Right lobe of liver (tissue), 4 donors: Measurements from ENCODE around the gene AVP.

Experiments used
- POLR2A ChIP-seq: fragments of 450-650 bp; IDR thresholded peaks from one replicate; pipeline ENCODE4 v1.6.1; 2017; ENCODE audit warnings: antibody characterized with exemption, mild to moderate bottlenecking
- TF ChIP-seq, protein P1 (sequence below), 4 donors: fragments of 200-600 bp in 3 of 4; fragments of 450-650 bp in 1 of 4; IDR thresholded peaks; one replicate each; pipeline versions ENCODE4 v1.5.1 to v1.8.0; 2016 to 2022; ENCODE audit warnings: antibody characterized with exemption in 4 of 4, mild to moderate bottlenecking in 2 of 4
- donor health status: DM: no; HTN: no; CAD: no.
- donor health status: DM: no; HTN: no; CAD: no.
- donor health status: DM: no; HTN: yes; CAD: no.

DNA sequence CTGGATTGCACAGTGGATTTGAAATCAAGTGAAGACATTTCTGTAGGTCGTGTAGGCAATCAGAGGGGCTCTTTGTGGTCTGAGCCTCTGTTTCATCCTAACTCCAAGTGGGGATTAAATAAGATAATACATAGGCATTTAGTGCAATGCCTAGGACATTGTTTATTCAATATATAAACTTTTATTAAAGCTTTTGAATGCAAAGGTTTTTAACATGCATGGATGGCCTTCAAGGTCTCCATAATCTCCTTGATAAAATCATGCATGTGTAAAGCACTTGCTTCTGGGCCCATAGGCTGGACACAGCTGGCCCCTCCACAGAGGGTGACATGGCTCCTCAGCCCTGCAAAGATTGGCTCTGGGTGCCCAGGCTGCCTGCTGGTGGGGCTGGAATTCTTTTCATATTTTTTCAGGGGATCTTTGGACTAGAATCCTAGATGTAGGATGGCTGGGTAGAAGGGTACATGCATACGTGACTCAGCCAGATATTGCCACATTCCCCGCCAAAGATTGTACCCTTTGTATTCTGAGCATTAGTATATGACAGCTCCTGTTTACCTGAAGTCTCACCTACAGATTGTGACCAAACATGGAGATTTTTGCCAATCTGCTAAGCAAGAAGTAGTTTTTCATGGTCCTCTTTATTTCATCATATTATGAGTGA is 19.0 kb upstream of the AVP start:
- TF ChIP-seq, protein P1, sequence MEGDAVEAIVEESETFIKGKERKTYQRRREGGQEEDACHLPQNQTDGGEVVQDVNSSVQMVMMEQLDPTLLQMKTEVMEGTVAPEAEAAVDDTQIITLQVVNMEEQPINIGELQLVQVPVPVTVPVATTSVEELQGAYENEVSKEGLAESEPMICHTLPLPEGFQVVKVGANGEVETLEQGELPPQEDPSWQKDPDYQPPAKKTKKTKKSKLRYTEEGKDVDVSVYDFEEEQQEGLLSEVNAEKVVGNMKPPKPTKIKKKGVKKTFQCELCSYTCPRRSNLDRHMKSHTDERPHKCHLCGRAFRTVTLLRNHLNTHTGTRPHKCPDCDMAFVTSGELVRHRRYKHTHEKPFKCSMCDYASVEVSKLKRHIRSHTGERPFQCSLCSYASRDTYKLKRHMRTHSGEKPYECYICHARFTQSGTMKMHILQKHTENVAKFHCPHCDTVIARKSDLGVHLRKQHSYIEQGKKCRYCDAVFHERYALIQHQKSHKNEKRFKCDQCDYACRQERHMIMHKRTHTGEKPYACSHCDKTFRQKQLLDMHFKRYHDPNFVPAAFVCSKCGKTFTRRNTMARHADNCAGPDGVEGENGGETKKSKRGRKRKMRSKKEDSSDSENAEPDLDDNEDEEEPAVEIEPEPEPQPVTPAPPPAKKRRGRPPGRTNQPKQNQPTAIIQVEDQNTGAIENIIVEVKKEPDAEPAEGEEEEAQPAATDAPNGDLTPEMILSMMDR (IDR thresholded peaks at IDR 0.05): no peak
- TF ChIP-seq POLR2A: no peak
